Measurements from ENCODE around the gene FBXO21. TPM values are rescaled to one million over a fixed set of nuclear protein-coding genes. Genes with fewer than 3 reads are reported as not detected.

Gene FBXO21
- total and polyA plus RNA-seq, 2 of the 13 experiments (the other 11 are each of a cell fraction or from before 2014, with no cell fraction given) = 15.6 to 32.5 TPM

DNA sequence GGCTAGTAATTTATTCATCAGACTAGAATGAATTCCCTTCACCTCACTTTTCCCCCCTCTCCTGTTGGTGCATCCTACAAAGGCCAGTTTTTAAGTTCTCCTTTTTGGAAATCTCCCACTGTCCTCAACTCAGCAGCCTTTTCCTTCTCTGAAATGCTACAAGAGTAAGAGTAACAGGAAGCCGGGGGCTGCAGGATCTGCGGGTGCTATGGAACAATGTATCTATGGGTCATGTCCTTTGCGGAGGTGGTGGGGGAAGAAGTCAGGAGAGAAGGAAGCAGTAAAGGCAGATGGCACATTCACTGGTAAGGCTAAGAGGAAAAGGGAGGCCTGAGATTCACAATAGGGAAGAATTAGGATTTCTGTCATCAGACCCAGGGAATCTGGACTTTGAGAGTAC lies 68.8 kb downstream of the FBXO21 start:
- no peak for TF ChIP-seq SALL2 (CRISPR knock-in tag; IDR thresholded peaks at IDR 0.05)
- TF ChIP-seq, protein P1, sequence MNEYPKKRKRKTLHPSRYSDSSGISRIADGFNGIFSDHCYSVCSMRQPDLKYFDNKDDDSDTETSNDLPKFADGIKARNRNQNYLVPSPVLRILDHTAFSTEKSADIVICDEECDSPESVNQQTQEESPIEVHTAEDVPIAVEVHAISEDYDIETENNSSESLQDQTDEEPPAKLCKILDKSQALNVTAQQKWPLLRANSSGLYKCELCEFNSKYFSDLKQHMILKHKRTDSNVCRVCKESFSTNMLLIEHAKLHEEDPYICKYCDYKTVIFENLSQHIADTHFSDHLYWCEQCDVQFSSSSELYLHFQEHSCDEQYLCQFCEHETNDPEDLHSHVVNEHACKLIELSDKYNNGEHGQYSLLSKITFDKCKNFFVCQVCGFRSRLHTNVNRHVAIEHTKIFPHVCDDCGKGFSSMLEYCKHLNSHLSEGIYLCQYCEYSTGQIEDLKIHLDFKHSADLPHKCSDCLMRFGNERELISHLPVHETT (CRISPR knock-in tag; conservative IDR thresholded peaks at IDR 0.05) = no peak
- TF ChIP-seq, protein P2, sequence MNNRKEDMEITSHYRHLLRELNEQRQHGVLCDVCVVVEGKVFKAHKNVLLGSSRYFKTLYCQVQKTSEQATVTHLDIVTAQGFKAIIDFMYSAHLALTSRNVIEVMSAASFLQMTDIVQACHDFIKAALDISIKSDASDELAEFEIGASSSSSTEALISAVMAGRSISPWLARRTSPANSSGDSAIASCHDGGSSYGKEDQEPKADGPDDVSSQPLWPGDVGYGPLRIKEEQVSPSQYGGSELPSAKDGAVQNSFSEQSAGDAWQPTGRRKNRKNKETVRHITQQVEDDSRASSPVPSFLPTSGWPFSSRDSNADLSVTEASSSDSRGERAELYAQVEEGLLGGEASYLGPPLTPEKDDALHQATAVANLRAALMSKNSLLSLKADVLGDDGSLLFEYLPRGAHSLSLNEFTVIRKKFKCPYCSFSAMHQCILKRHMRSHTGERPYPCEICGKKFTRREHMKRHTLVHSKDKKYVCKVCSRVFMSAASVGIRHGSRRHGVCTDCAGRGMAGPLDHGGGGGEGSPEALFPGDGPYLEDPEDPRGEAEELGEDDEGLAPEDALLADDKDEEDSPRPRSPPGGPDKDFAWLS (CRISPR knock-in tag; IDR thresholded peaks at IDR 0.05; ENCODE audit: borderline replicate concordance) = no peak
- no peak for TF ChIP-seq ATF7 (IDR thresholded peaks at IDR 0.05)
- no peak for TF ChIP-seq ATF7 (CRISPR knock-in tag; IDR thresholded peaks at IDR 0.05)
- DNase-seq (ENCODE audit: low spot score) (no peak), ATAC-seq (no peak), FAIRE-seq (no peak)
- H3K4me2 ChIP-seq (ENCODE audit: low read depth, low read length) = no peak overlapping the region
- H4K20me1 ChIP-seq (ENCODE audit: insufficient read depth, low read length) = no peaks in the 10 kb centered on the region
- in situ Hi-C loops (cut with HindIII; ENCODE audit: extremely low pct_ligation_motif_present, low pct_unique_long_range_greater_than_20kb) = no loop called here
- WGBS (ENCODE audit: low lambda C conversion rate) = 52% methylated on average over 3 of the region's 3 CpGs
- POLR2A ChIA-PET = no interaction called here
- no peaks in the 10 kb centered on the region for H3K9me3 ChIP-seq (ENCODE audit: low read length)
- H3K79me2 ChIP-seq (ENCODE audit: insufficient read depth, low read length) = no peaks in the 10 kb centered on the region
- H3K4me3 ChIP-seq (replicated peaks in 1 of 3; ENCODE audit: insufficient read depth in 1 of 3, low read depth in 2 of 3, low read length in 3 of 3) = no peak overlapping the region
- intact Hi-C loops (cut with micrococcal nuclease; ENCODE audit: unreplicated experiment) = no loop called here
- no peaks in the 10 kb centered on the region for H3K27me3 ChIP-seq (ENCODE audit: control insufficient read depth in 1 of 2, insufficient read depth in 2 of 2, low read length in 2 of 2)
- no peak overlapping the region for H2AFZ ChIP-seq (ENCODE audit: low read length)
- BruUV-seq (replicated peaks) = no TSS peak
- H3K4me1 ChIP-seq (ENCODE audit: insufficient read depth, low read length) = peaks cover 58% of the 10 kb centered on the region
- H3K36me3 ChIP-seq (replicated peaks in 1 of 2; ENCODE audit: control insufficient read depth in 1 of 2, insufficient read depth in 2 of 2, low read length in 2 of 2) = no peaks in the 10 kb centered on the region
- H3K27ac ChIP-seq (ENCODE audit: extremely low read length, insufficient read depth, low read length) = no peak overlapping the region
- H3K9ac ChIP-seq (ENCODE audit: insufficient read depth, low read depth, low read length) = no peak overlapping the region
- CTCF ChIA-PET (ENCODE audit: low intra/inter-chr PET ratio, low total read pairs) = interaction anchor here (4.1 kb wide), 1 partner anchor 95 kb away, joined by 50 read pairs; no protein-coding TSS in a partner anchor

DNA sequence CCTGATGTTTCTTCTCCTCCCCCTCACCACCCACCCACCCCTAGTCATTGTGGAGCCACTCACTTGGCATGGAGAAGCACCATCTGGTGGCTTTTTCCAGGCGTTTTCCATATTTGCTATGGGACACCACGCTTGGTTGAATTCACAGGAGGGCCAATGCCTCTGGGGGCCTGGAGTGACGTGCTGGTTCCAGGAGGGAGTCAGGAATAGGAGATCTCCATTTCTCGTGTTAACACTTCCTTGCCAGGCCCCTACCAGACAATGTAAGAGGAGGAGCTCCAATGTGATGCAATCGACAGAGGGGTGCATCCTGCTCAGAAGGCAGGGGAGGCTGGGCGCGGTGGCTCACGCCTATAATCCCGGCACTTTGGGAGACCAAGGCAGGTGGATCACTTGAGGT lies 69.5 kb downstream of the FBXO21 start:
- ChIA-PET CTCF (ENCODE audit: low intra/inter-chr PET ratio, low total read pairs) (interaction anchor here (1.6 to 4.1 kb wide), 2 partner anchors 20 to 95 kb away, joined by 8 to 50 read pairs; no protein-coding TSS in a partner anchor), POLR2A (interaction anchor here (0.8 kb wide), 1 partner anchor 88 kb away, joined by 4 read pairs; no protein-coding TSS in a partner anchor)
- Histone ChIP-seq H3K9me3 (ENCODE audit: low read length) (no peaks in the 10 kb centered on the region), H4K20me1 (ENCODE audit: insufficient read depth, low read length) (no peaks in the 10 kb centered on the region), H3K4me3 (replicated peaks in 1 of 3; ENCODE audit: insufficient read depth in 1 of 3, low read depth in 2 of 3, low read length in 3 of 3) (no peak overlapping the region), H3K4me1 (ENCODE audit: insufficient read depth, low read length) (peaks cover 57% of the 10 kb centered on the region), H3K36me3 (replicated peaks in 1 of 2; ENCODE audit: control insufficient read depth in 1 of 2, insufficient read depth in 2 of 2, low read length in 2 of 2) (no peaks in the 10 kb centered on the region), H3K79me2 (ENCODE audit: insufficient read depth, low read length) (no peaks in the 10 kb centered on the region), H3K4me2 (ENCODE audit: low read depth, low read length) (no peak overlapping the region), H3K9ac (ENCODE audit: insufficient read depth, low read depth, low read length) (no peak overlapping the region), H3K27me3 (ENCODE audit: control insufficient read depth in 1 of 2, insufficient read depth in 2 of 2, low read length in 2 of 2) (no peaks in the 10 kb centered on the region), H2AFZ (ENCODE audit: low read length) (no peak overlapping the region), H3K27ac (ENCODE audit: extremely low read length, insufficient read depth, low read length) (no peak overlapping the region)
- no peak for FAIRE-seq
- DNase-seq (ENCODE audit: low spot score) = no peak
- ATAC-seq = no peak
- intact Hi-C loops (cut with micrococcal nuclease; ENCODE audit: unreplicated experiment) = no loop called here
- in situ Hi-C loops (cut with HindIII; ENCODE audit: extremely low pct_ligation_motif_present, low pct_unique_long_range_greater_than_20kb) = no loop called here
- 6% methylated on average over 4 of the region's 9 CpGs for WGBS (ENCODE audit: low lambda C conversion rate)
- no TSS peak for BruUV-seq (replicated peaks)
- TF ChIP-seq ZNF740 (CRISPR knock-in tag; IDR thresholded peaks at IDR 0.05) (no peak), TOPORS (CRISPR knock-in tag; IDR thresholded peaks at IDR 0.05) (no peak), CEBPG (CRISPR knock-in tag; IDR thresholded peaks at IDR 0.05) (peak; percentile 63; the same call in 1 of the 2 replicates), SAFB2 (CRISPR knock-in tag; IDR thresholded peaks at IDR 0.05; ENCODE audit: borderline replicate concordance, low read depth) (no peak), ZNF138 (CRISPR knock-in tag; IDR thresholded peaks at IDR 0.05; ENCODE audit: low read depth) (no peak), PHF8 (CRISPR knock-in tag; IDR thresholded peaks at IDR 0.05) (no peak), IKZF1 (IDR thresholded peaks at IDR 0.05) (no peak), KDM5B (CRISPR knock-in tag; IDR thresholded peaks at IDR 0.05; ENCODE audit: borderline replicate concordance) (no peak), ZMYM4 (CRISPR knock-in tag; IDR thresholded peaks at IDR 0.05) (no peak)
- TF ChIP-seq, protein P3, sequence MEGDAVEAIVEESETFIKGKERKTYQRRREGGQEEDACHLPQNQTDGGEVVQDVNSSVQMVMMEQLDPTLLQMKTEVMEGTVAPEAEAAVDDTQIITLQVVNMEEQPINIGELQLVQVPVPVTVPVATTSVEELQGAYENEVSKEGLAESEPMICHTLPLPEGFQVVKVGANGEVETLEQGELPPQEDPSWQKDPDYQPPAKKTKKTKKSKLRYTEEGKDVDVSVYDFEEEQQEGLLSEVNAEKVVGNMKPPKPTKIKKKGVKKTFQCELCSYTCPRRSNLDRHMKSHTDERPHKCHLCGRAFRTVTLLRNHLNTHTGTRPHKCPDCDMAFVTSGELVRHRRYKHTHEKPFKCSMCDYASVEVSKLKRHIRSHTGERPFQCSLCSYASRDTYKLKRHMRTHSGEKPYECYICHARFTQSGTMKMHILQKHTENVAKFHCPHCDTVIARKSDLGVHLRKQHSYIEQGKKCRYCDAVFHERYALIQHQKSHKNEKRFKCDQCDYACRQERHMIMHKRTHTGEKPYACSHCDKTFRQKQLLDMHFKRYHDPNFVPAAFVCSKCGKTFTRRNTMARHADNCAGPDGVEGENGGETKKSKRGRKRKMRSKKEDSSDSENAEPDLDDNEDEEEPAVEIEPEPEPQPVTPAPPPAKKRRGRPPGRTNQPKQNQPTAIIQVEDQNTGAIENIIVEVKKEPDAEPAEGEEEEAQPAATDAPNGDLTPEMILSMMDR (CRISPR knock-in tag; IDR thresholded peaks at IDR 0.05) = peak; percentile 10; the same call in 1 of the 2 replicates

All from HepG2 (cell line).